ENCODE results near the gene HID1.
A peak's percentile ranks its signal among the peaks of the same experiment; 100 is the strongest.

Gene HID1

DNA sequence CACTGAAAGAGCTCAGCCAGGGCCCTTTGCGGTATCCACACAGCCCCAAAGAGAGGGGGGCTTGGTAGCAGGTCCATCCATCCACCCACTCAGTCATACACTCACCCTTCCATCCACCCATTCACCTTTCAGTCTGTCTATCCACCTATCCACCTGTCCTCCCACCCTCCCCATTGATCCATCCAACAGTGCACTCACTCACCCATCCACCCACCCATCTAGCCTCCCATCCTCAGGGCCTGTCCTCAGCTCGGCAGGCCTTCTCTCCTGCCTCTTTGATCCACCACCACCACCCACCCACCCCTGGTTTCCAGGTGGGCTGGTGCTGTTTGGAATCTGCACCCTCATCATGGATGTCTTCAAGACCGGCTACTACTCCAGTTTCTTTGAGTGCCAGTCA lies 47.3 kb downstream of the HID1 start:
- no peak for TF ChIP-seq CTCF (IDR thresholded peaks at IDR 0.05; ENCODE audit: poor library complexity, severe bottlenecking)
- ATAC-seq (ENCODE audit: low read depth), result no peak
- Histone ChIP-seq H3K4me1 (ENCODE audit: insufficient read depth, poor library complexity, severe bottlenecking) (peaks cover 3% of the 10 kb centered on the region), H3K9me3 (ENCODE audit: severe bottlenecking) (no peaks in the 10 kb centered on the region), H3K4me3 (ENCODE audit: severe bottlenecking) (no peak overlapping the region), H3K27ac (ENCODE audit: poor library complexity, severe bottlenecking) (no peak overlapping the region), H3K27me3 (ENCODE audit: insufficient read depth, poor library complexity, severe bottlenecking) (peaks cover 25% of the 10 kb centered on the region), H3K36me3 (ENCODE audit: low read depth) (no peaks in the 10 kb centered on the region)
- DNase-seq (ENCODE audit: low spot score), result no peak

DNA sequence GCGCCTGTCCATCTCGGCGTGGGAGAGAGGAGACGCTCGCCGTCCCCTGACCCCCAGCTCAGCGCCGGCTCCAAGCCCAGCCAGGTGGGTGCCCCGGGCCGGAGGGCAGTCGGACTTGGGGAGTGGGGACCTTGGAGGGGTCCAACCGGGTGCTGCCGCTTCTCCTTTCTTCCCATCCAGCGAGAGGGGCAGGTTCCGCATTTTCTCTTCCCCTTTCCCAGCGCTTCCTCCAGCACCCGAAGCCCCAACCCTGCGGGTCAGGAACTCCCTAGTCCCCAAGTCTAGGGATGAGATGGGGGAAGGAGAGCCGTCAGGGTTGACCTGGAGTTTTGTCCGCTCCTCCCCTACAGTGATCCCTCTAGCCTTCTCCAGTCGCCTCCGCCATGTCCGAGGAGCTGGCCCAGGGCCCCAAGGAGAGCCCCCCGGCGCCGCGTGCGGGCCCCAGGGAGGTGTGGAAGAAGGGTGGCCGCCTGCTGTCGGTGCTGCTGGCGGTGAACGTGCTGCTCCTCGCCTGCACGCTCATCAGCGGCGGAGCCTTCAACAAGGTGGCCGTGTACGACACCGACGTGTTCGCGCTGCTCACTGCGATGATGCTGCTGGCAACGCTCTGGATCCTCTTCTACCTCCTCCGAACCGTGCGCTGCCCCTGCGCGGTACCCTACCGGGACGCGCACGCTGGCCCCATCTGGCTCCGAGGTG lies 48.2 kb downstream of the HID1 start, which contains the start of gene OTOP2:
Gene OTOP2 (plus strand): TSS at position 24 of the 699 bp plus-strand sequence. CDS start 360 bp downstream, at position 384.
- peak; percentile 49 for DNase-seq (ENCODE audit: low spot score)
- peak within 1 kb of the TSS; percentile 38 for H3K4me3 ChIP-seq (ENCODE audit: severe bottlenecking)

GRCh38 chr17:74923538-74924249 lies 48.9 kb downstream of the HID1 start:
- H3K36me3 ChIP-seq (ENCODE audit: low read depth), result no peaks in the 10 kb centered on the region
- no peaks in the 10 kb centered on the region for H3K9me3 ChIP-seq (ENCODE audit: severe bottlenecking)
- no peak for DNase-seq (ENCODE audit: low spot score)
- no peak overlapping the region for H3K27ac ChIP-seq (ENCODE audit: poor library complexity, severe bottlenecking)
- H3K4me3 ChIP-seq (ENCODE audit: severe bottlenecking), result peak overlapping the region; percentile 38
- ATAC-seq (ENCODE audit: low read depth), result peak; percentile 55
- peaks cover 3% of the 10 kb centered on the region for H3K4me1 ChIP-seq (ENCODE audit: insufficient read depth, poor library complexity, severe bottlenecking)
- TF ChIP-seq CTCF (IDR thresholded peaks at IDR 0.05; ENCODE audit: poor library complexity, severe bottlenecking), result peak; percentile 97
- peaks cover 25% of the 10 kb centered on the region for H3K27me3 ChIP-seq (ENCODE audit: insufficient read depth, poor library complexity, severe bottlenecking)

More for the DNA sequence above, 48.2 kb downstream of the HID1 start, which contains the start of gene OTOP2:
- no peak for TF ChIP-seq CTCF (IDR thresholded peaks at IDR 0.05; ENCODE audit: poor library complexity, severe bottlenecking)
- Histone ChIP-seq H3K36me3 (ENCODE audit: low read depth) (no peaks in the 10 kb centered on the region), H3K9me3 (ENCODE audit: severe bottlenecking) (no peaks in the 10 kb centered on the region), H3K27me3 (ENCODE audit: insufficient read depth, poor library complexity, severe bottlenecking) (peaks cover 25% of the 10 kb centered on the region), H3K4me1 (ENCODE audit: insufficient read depth, poor library complexity, severe bottlenecking) (peaks cover 3% of the 10 kb centered on the region), H3K27ac (ENCODE audit: poor library complexity, severe bottlenecking) (no peak within 1 kb of the TSS)
- ATAC-seq (ENCODE audit: low read depth), result no peak

DNA sequence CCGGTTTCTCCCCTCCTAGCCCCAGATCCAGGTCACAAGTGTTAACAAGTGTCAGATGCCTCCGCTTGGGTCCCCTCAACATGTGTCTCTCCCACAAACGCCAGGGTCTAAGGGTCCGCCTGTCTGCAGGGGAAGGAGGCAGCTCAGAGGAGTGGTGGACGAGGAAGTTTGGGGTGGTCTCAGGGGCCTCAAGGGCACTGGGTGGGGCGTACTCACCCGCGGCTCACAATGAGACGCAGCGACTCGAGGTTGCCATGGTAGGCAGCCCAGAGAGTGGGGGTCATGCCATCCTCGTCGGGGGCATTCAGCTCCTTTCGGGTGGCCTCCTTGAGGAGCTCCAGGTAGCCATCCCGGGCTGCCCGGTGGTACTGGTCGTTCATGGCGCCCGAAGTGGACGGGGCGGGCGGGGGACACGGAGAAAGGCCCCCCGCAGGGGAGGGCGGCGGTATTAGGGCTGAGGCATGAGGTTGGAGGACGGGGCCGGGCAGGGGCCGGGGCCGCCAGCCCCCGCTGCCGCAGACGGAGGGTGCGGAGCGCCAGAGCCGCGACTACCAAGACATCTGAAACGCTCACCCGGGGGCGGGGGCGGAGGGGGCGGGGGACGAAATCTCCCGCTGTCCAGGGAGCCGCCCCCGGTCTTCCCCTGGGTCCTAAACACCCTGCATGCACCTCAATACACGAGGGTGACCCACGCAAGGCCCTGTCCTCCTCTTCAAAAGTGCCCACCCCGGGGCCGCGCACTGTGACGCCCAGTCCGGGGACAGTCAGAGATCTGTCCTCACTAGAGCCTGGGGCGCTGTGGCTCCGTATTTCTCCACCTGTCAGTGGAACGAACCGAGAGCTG lies 49.6 kb downstream of the HID1 start, which contains the start of gene USH1G:
Gene USH1G (minus strand): TSS at position 562 of the 844 bp plus-strand sequence. CDS start 182 bp downstream, at position 380.
- TF ChIP-seq CTCF (IDR thresholded peaks at IDR 0.05; ENCODE audit: poor library complexity, severe bottlenecking), result no peak
- Histone ChIP-seq H3K4me1 (ENCODE audit: insufficient read depth, poor library complexity, severe bottlenecking) (peaks cover 3% of the 10 kb centered on the region), H3K4me3 (ENCODE audit: severe bottlenecking) (peak within 1 kb of the TSS; percentile 38), H3K27me3 (ENCODE audit: insufficient read depth, poor library complexity, severe bottlenecking) (peaks cover 25% of the 10 kb centered on the region), H3K9me3 (ENCODE audit: severe bottlenecking) (no peaks in the 10 kb centered on the region), H3K36me3 (ENCODE audit: low read depth) (no peaks in the 10 kb centered on the region), H3K27ac (ENCODE audit: poor library complexity, severe bottlenecking) (no peak within 1 kb of the TSS)
- ATAC-seq (ENCODE audit: low read depth) (peak; percentile 17), DNase-seq (ENCODE audit: low spot score) (no peak)

Measured in RWPE2 (cell line).